RWPE1 (cell line): Measurements from ENCODE around the gene PIGL.

Experiments
- CTCF ChIA-PET: fragments of 350-600 bp; sonication (Branson Sonifier 250); formaldehyde crosslinking; extraction: SDS; loops from one replicate; lab custom pipeline; 2021; lab: Yijun Ruan, JAX
- POLR2A ChIA-PET: fragments of 400-600 bp; formaldehyde crosslinking; extraction: SDS; loops from one replicate; lab custom pipeline; 2020; ENCODE audit warnings: antibody characterized with exemption; ENCODE audit not compliant: low non-redundant PET; lab: Yijun Ruan, JAX
- DNase-seq: peaks from one replicate; pipeline ENCODE4 v3.0.0; 2012; ENCODE audit warnings: low spot score
- H3K27ac ChIP-seq: fragments of 450-650 bp; 2 replicates; pipeline ENCODE4 v1.5.1; 2017
- TF ChIP-seq, protein P1 (sequence below): fragments of 450-650 bp; conservative IDR thresholded peaks from 2 replicates; pipeline ENCODE4 v1.5.1; 2017; ENCODE audit warnings: low read depth, mild to moderate bottlenecking

Gene PIGL

DNA sequence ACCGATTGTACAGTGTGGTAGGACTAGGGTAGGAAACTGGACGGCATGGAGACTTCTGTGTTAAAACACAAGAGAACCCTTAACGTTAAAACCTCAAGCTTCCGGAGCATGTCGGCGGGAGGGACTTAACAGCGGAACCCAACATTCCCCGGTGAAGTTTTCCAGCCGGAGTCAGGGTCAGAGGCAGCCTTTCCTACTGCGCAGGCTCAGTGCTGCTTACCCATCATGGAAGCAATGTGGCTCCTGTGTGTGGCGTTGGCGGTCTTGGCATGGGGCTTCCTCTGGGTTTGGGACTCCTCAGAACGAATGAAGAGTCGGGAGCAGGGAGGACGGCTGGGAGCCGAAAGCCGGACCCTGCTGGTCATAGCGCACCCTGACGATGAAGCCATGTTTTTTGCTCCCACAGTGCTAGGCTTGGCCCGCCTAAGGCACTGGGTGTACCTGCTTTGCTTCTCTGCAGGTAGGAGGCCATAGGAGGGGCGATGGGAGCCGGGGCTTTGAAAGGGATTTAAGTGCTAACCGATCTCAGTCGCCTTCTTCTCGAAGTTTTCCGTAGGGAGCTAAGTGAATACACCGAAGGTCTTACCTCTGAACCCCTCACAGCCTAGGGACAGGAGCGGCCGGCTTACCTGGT lies at the start of gene PIGL:
TSS of gene PIGL (plus strand) at position 209 of the 634 bp plus-strand sequence. CDS start at position 226, 17 bp downstream.
- ChIA-PET POLR2A (interaction anchor here (0.5 to 1.1 kb wide), 2 partner anchors 23 to 172 kb away, joined by 3 read pairs; no protein-coding TSS in a partner anchor), CTCF (interaction anchor here (0.6 to 0.8 kb wide), 3 partner anchors 147 to 291 kb away, joined by 3 read pairs; no protein-coding TSS in a partner anchor)
- H3K27ac ChIP-seq = peak within 1 kb of the TSS; percentile 95
- TF ChIP-seq, protein P1, sequence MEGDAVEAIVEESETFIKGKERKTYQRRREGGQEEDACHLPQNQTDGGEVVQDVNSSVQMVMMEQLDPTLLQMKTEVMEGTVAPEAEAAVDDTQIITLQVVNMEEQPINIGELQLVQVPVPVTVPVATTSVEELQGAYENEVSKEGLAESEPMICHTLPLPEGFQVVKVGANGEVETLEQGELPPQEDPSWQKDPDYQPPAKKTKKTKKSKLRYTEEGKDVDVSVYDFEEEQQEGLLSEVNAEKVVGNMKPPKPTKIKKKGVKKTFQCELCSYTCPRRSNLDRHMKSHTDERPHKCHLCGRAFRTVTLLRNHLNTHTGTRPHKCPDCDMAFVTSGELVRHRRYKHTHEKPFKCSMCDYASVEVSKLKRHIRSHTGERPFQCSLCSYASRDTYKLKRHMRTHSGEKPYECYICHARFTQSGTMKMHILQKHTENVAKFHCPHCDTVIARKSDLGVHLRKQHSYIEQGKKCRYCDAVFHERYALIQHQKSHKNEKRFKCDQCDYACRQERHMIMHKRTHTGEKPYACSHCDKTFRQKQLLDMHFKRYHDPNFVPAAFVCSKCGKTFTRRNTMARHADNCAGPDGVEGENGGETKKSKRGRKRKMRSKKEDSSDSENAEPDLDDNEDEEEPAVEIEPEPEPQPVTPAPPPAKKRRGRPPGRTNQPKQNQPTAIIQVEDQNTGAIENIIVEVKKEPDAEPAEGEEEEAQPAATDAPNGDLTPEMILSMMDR = no peak
- peak; percentile 77 for DNase-seq

DNA sequence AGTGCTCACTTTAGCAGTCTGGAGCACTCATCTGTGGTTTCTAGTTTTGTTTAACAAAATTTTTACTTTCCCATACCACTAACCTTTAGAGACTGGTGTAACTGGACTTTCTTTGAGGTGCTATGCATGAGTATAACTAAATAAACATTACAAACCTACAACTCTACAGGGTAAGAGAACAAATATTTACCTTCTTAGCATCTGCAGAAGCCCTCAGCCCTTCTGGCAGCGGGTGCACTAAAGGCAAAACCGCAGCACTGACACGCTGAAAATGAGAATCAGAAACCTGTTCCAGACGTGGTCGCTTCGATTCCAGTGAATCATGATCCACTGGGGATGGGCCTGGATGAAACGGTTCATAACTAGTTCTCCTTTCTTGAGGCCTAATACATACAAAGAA lies 45.4 kb upstream of the PIGL start:
- TF ChIP-seq, protein P1 = no peak
- no peak for DNase-seq
- ChIA-PET POLR2A (no interaction called here), CTCF (no interaction called here)
- no peak overlapping the region for H3K27ac ChIP-seq

GRCh38 chr17:16178836-16179235 lies 38.2 kb upstream of the PIGL start:
- H3K27ac ChIP-seq = no peak overlapping the region

DNA sequence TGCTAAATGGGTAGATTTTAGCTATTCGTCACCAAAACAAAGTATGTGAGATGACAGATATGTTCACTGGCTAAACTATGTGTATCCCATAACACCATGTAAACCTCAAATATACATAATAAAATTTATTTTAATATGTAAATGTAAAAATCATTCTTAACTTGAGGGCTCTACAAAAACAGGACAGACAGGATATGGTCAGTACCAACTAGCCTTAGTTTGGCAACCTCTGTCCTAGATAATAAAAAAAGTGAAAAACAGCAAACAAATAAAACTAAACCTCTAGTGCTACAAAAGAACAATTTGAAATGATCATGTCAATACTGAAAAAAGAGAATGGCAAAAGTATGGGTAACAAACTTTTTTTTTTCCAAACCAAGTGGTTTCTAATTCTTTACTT lies 35.4 kb upstream of the PIGL start:
- no peak for DNase-seq
- POLR2A ChIA-PET = no interaction called here
- no peak overlapping the region for H3K27ac ChIP-seq
- TF ChIP-seq, protein P1 = no peak
- CTCF ChIA-PET = interaction anchor here (0.6 kb wide), 1 partner anchor 27 kb away, joined by 3 read pairs; no protein-coding TSS in a partner anchor

More at GRCh38 chr17:16178836-16179235, 38.2 kb upstream of the PIGL start:
- CTCF ChIA-PET = interaction anchor here (0.6 to 0.9 kb wide), 2 partner anchors 37 to 1091 kb away, joined by 3 read pairs; no protein-coding TSS in a partner anchor
- POLR2A ChIA-PET = no interaction called here
- DNase-seq = no peak
- TF ChIP-seq, protein P1 = no peak

- ChIA-PET CTCF (no interaction called here), POLR2A (no interaction called here)
- TF ChIP-seq, protein P1 = no peak
- DNase-seq = no peak
- H3K27ac ChIP-seq = no peak overlapping the region
These were observed 29.4 kb upstream of the PIGL start for GRCh38 chr17:16187642-16188041.

DNA sequence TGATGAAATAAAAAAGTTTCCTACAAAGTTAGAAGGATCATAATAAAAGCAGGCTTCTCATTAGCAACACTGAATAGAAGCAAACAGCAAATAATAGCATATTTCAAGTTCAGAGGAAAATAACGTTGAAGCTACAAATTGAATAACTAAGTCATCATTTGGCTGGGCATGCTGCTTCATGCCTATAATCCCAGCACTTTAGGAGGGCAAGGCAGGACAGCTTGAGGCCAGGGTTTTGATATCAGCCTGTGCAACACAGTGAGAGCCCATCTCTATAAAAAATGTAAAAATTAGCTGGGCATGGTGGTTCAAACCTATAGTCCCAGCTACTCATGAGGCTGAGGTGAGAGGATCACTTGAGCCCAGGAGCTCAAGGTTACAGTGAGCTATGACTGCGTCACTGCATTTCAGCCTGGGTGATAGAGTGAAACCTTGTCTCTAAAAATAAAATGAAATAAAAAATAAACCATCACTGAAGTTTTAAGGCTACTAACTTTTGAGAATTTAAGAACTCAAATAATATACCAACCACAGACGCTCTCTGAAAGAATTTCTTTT lies 27.1 kb upstream of the PIGL start:
- ChIA-PET CTCF (no interaction called here), POLR2A (no interaction called here)
- H3K27ac ChIP-seq = peak overlapping the region; percentile 75
- DNase-seq = peak; percentile 13
- TF ChIP-seq, protein P1 = no peak
